Stimulated activated CD4-positive, alpha-beta T cell treated with anti-CD3 and anti-CD28 coated beads, Interleukin-4, amount 100 ng/mL, for 1 hour (primary cell): Measurements from ENCODE around the gene PTPRR.

Experiments used
- DNase-seq: peaks from one replicate; pipeline ENCODE4 v3.0.0-alpha.2; 2020

Gene PTPRR

DNA sequence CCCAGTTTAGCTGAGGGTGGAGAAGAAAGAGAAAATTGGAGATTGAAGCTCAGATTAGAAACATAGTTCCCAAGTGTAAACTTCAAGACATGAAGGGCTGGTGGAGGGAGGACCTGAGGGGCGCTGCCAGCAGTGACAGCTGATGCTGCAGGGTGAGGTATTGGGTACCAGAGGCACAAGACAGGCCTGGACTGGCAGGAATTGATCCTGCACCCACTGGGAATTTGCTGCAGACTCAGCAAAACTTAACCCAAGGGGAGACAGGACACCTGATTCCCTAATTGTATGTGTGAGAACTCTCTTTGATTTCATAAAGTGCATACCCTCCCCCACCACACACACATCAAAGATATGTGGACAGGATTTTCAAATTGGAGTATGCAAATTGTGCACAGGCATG lies 11.6 kb downstream of the PTPRR start:
- no peak for DNase-seq

DNA sequence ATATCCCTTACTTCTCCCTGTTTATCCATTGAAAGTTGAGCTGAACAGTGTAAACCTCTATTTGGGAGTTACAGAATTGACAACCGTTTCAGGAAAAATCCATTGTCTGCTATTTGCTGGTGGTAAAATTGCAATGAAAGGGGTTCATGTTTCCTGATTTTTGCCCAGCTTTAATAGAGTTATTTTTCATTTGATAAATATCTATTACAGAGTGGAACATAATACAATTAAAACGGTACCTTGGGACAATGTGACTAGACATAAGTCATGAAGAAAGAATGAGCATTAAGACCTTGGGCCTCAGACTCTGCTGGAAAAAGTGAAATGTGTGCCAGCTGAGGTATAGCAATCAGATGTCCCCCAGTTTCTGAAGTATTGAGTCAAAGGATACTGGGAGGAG lies 13.1 kb downstream of the PTPRR start:
- no peak for DNase-seq

DNA sequence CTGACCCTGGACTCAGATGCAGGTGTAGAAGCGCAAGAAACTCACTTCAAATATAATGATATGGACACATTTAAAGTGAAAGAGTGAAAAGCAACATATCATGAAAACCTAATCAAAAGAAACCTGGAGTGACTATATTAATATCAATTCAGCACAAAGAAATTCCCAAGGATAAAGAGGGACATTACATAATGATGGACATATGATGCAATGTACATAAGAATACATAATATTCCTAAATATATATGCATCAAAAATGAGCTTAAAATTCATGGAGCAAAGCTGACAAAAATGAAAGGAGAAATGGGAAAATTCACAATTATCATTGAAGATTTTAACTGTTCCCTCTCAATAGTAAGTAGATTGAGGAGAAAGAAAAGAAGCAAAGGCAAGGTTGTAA lies 24.6 kb downstream of the PTPRR start:
- DNase-seq = no peak

DNA sequence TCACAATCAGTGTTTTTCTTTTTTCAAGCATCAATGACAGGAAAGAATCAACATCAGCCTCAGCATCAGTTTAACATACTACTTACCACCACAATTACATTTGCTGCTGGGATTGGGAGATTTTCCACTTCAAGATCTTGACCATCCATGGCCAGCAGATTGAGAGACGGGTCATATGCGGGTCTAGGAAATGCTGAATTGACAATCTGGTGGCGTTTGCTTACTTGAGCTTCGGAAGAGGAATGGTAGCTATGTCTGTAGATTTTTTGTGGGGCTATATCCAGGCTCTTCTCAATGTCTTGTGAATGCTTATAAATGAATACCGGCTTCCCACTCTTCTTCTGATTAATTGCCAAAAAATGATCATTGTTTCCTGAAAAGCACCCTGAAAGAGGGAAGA lies 27.9 kb downstream of the PTPRR start:
- DNase-seq = no peak

DNA sequence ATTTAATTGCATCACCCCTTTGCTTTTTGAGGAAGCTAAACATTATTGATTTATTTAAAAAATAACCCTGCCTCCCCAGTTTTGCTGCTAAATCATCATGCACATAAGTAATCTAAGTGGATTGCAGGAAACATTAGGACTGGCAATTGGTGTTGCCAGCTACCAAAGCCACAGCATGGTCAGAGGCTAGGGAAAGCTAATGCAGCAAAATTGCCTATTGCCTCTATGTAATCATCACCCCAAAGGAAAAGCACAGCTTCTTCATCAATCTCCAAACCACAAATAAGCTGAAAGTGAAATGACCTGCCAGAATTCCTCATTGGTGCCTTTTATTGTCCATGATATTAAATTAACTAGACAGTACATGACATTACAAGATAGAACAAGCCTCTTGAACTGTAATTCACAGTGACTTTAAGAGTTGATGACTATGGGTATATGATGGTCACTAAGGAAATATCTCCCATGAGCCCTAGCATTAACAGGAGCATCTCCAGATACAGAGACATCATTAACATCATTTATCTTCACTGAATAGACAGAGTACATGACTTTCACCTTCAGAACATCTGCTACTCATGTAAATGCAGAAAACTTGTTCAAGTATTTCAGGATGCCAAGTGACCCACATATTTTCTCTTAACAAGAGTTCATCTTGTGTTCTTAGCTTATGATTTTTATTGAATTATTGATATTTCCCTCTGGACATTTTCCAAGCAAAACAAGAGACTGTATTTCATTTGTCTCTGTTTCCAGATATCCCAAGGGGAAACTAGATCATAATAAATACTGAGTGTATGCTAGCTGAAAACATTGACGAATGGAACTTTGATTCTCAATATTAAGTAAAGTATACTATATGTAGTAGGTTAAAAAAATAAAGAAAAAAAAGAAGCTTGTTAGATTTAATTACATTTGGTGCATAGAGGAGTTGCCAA lies 29.4 kb downstream of the PTPRR start:
- DNase-seq = no peak

DNA sequence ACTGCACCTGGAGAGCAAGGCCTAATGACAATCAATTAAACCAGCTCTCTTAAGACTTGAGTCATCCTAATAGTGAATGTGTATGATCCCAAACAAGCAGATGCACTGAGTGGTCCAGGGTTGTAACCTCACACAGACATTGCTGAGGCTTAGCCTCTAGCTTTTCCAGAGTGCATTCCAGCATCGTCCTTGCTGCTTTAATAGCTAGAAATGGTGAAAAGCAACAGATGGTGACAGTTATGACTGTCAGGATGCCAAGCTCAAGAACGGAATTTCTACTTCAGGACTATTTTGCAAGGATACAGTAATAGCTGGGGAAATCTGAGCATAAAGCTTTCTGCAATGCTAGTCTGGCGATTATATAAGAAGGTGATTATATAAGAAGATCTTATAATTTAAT lies 34.6 kb downstream of the PTPRR start:
- DNase-seq = no peak

DNA sequence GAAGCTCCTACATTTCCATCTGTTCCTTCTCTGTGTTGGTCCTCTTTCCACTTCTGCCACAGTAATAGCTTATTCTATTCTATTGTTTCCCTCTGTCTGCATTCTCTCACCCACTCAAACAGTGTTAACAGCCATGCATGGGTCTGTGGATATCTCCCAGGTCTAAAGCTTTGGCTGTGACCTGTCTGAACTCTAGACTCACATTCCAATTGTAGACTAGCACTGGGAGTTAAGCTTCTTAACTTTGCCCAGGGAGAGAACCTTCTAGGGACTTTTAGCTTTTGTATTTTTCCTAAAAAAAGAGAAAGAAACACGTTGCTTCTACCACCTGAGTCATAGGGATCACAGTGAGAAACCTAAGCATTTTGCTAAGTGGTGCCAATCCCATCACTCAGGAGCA lies 36.7 kb downstream of the PTPRR start:
- no peak for DNase-seq

DNA sequence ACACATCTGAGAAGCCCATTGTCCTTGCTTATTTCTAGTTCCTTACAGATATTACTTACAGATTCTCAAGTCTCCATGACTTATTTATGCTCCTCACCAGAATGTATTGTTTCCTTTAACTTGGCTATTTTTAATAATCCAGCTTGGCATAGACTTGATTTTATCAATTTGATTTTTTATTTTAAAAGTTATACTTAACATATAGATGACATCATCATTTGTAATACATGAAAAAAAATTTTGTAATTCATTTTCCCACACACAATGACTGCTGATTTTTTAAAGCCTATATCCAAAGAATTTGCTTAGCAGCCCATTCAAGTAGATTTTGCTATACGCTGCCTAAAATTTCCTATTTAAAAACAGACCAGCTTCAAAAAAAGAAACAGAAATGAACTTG lies 39.8 kb downstream of the PTPRR start:
- DNase-seq = no peak

DNA sequence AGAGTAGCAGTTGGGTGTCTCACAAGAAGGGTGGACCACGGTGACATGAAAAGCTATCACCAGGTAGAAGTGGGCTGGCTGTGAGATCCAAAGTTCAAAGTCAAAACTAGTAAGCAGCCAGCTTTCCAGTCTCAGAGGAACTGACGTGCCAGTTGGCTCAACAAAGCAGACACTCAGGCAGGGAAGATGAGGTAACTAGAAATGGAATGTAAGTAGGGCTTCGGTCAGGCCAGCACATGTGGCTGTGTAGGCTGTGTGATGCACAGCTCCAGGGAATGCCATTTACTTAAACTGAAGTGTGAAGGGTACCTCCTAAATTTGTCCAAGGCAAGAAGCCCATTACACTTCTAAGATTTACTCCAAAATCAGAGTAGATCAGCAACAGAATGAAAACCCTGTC lies 43.6 kb downstream of the PTPRR start:
- no peak for DNase-seq

DNA sequence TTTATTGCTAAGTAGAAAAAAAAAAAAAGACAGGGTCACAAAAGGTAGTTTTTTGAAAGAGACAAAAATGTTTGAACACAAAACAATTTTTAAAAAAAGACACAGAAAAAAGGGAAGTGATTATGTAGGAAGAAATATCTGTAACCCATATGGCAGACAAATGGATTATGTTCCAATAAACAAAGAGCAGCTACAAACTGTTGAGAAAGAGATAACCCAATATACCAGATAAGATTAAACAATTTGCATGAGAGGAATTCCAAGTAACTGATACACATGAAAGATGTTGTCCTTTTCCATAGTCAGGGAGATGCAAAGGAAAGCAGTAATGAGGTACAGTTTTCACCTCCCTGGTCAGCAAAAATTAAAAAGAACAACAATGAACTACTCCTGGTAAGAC lies 44.9 kb downstream of the PTPRR start:
- DNase-seq = no peak

DNA sequence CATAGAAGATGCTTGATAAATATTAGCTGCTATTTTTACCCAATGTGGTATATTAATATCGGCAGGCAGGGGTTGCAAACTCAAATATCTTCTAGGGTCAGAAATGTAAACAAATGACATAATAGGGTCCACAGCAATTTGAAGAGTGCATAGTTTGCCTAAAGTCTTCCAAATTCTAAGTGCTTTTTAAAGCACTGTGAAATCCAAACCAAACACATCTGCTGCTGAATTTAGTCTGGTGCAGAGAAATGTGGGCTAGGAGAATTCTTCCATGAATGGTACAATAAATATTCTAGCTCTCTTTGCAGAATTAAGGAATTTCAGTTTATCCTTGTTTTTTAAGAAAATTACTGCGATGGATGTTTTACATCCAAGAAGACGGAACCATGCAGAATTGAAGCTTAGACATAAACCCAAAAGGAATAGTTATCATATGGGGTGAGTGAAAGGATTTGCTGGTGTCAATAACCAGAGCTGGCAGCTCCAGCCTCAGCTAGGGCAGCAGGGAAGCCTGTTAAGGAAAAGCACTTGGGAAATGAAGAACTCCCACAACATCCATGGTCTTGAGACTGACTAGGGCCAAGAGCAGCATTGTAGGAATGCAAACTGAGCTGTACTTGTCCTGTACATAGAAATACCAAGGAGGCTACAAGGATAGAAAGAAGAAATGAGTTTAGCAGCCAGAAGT lies 65.5 kb downstream of the PTPRR start:
- no peak for DNase-seq

DNA sequence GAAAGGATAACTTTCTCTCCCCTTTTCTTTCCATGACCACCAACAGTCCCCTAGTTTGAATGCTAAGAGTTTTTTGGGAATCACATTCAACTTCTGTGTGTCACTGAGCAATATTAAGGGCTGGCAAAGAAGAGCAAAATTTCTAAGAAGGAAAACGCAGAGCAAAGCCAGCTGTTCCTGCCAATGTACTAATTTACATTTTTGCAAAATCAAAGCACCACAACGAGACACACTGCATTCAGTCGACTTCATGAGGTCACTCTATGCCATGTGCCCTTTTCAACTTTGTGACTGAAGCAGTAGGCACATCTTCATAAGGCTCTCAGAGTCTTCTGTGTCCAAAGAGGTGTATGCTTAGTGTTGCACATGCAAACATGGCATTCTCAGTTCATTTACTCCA lies 66.4 kb downstream of the PTPRR start:
- DNase-seq = no peak

DNA sequence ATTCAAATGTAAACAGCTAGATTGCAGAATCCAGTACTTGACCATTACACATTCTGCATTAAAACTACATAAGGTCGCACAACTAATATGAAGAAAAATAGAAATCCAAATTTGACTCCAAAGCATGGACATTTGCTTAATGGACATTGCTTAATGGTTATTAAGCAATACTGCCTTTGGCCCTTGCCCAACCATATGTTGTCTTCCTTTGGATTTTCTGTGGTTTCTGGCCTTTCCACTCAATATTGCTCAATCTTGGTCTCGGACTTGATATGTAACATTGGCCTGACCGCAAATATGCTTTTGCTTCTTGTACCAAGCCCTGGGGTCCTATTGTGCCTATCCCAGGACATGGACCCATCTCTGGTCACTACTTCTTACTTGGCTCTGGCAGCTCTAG lies 67.2 kb downstream of the PTPRR start:
- DNase-seq = no peak

DNA sequence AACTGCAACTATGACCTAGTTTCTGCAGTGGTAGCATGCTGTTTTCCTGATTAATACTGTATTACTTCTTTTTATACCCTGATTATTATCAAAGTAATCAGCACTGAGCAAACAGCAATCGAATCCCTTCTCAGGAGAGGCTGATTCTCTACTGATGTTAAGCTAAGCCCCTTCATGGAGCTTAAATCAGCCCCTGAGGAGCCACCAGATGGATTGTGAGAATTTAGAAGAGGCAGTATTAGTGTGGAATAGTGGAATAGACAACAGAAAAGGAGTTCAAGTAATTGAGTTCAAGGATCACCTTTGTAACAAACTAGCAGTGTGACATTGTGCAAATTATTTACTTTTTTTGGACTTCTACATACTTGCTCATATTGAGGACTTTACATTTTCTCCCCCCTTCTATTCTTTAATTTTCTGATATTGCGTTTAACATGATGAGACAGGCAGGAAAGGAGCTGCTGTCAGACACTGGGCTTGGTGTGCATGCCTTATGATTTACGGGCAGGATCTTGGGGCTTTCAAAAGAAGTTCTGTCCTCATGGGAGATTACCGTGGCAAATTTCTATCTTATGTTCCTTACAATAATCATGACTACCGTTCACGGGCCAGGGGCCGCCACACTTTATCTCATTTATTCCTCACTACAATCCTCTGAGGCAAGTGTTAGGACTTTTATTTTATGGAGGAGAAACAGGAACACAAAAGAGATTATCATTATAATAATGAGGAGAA lies 68.0 kb downstream of the PTPRR start:
- DNase-seq = no peak

DNA sequence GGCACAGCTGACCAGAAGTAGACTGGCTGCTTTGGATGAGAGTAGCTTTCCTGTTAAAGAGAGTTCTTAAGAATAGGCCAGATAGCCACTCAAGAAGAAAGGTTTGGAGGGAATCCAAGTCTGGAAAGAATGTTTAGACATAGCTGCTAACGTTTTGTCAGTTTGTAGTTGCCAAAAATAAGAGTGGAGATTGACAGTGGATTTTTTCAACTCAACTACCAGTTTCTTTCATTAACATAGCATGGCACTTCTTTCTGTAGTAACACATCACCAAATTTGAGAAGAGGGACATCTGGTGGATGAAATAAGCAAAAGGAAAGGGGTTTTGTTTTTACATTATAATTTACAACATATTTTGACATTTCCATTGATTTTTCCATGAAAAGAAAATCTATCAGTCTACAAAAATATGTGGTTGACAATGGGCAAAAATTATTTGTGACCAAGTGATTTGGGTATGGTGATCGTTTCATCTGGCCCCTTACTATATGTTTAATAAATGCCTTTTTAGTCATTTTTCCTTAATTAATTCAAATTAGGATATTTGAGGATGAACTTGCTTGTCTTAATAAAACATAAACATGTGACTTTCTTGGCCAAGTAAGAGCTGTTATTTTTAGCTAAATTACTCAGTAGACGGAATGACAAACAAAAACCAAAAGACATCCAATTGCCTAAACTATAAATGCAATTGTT lies 71.1 kb downstream of the PTPRR start:
- DNase-seq = no peak

DNA sequence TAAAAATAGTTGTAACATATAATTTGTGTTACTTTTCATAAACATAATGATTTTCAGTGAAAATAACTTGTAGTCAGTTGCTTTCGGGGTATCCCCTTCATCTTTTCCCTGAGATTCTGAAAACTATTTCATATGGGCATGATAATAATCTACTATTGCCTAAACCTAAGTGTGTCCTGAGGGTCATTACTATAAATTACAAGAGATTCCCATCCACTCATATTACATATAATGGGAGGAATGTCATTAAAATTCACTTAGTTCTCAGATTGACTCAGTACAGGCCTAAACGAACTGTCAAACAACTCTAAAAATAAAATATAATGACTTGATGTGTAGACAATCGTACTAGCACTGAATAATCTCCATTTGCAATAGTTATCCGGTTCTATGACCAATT lies 72.7 kb downstream of the PTPRR start:
- DNase-seq = no peak

DNA sequence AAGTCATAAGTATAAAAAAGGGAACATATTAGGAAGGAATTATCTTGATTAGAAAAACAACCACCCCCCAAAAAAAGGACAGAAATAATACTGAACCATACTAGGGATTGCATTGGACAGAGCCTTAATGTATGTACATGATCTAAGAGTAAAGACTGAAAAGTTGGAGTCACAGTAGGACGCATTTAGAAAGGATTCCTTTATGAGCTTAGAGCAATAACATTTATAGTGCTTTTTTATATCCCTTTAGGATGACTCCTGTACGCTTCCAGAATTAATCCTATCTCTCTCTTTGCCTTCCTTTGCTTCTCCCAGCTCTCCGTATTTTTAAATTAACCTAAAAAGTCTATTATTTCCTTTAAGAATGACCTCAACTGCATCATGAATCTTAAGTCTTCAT lies 75.3 kb downstream of the PTPRR start:
- DNase-seq = no peak

DNA sequence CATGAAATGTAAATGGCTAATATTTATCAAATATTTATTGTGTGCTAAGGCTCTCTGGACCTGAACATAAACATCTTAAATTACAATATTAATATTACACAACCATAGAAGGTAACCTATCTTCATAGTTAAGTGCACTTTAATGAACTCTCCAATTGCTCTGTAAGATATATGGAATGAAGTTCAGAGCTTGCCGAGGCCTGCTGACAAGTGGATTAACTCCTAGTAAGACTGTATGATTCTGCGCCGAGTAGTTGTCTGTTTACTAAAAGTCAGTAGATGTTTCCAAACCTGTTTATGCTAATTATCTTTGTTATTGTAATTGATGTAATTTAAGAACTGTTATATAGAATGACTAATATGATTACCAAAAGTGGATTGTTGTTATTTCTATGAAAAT lies 77.2 kb downstream of the PTPRR start:
- DNase-seq = no peak

DNA sequence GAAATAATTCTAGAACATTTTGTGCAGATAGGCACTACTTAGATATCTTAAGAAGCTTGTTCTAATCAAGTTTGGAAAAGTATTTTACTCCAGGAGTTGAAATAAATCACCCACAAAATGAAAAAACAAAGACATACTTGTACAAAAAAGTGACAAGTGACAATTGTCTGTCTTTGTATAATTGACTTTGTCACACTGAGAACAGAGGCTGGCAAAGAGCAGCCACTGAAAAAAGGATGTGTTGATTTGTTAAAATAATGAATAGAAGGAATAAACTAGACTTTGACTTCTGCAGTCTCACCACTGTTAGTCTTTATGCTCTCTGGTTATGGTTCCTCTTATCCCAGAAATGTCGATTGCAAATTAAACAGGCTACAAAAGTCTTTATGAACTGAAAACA lies 77.6 kb downstream of the PTPRR start:
- DNase-seq = no peak

DNA sequence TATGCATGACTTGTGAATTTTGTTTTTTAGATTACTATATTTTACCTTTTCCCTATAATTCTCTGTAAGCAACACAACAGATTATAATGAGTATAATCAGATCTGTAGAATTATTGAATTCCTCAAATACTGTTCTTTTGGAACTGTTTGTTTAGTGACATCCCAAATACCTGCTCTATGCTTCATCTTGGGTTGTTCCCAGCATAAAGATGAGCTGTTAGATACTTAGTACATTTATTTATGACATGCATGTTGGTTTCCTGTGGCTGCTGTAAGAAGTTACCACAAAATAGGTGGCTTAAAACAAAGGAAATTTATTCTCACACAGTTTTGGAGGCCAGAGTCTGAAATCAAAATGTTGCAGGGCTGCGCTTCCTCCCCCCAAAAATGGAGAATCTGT lies 78.4 kb downstream of the PTPRR start:
- no peak for DNase-seq

DNA sequence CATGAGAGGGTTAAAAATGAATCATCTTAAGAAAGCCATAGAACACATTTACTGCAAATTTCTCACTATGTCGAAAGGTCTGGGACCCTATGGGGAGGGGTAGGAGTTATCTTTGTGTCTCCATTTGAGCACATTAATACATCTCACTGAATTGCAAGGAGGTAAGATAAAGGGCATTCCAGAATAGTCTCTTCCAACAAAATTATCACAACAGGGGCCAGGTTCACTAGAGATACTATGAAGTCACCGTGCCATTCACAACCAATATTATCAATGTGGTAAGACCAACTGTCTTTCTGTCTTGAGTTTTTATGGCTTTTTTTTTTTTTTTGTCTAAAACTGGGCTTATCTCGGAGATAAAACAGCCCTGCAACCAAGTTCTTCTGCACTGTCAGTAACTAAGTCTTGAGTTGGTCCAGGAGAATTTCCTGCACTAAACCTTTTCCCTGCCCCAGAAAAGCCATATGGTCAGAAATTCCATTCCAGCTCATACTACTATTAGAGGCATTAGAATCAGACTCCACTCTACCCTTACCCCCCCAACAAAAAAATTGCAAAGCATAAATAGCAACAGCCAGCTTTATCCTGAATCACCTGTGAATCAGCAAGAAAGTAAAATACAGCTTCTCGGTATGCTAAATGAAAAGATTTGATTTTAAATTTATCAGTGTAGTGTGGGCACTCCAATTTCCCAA lies 79.7 kb downstream of the PTPRR start:
- no peak for DNase-seq

DNA sequence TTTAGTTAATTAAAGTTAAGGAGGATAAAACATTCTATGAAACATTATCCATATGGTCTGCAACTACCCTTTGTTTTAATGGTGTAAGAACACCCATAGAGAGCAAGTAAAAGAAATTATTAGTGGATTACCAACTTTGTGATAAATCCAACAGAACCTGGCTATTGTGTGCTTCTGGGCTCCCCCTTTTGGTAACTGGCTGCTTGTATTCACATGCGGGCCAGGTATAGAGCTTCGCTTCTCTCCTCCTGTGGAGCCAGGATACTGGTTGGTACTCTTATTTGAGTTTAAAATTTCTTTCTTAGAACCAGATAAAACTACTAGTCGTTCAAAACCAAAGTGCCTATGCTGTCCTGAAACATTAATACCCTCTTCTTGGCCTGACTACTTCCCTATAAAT lies 81.0 kb downstream of the PTPRR start:
- DNase-seq = no peak

DNA sequence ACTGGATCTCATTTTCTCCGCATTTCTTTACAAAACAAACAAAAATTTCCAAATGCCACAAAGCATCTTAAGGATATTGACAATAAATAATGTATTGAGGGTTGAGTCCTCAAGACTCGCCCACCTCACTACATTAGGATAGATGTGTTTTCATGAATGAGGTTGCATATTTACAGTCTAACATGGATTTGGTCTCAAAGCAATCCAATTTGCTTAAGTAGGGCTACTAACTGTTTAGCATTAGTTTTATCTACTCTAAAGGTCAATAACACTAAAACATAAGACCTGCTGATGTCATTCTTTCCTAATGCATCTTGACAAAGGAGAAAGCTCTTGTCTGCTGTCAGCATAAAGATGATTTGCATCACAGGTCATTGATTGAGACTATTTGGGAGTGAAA lies 82.4 kb downstream of the PTPRR start:
- DNase-seq = no peak
